ENCODE data around the gene ABHD15. TPM values are rescaled to one million over a fixed set of nuclear protein-coding genes. Genes with fewer than 3 reads are reported as not detected.
A peak's percentile ranks its signal among the peaks of the same experiment; 100 is the strongest.

The ABHD15 gene
- total and polyA plus RNA-seq, 9 of the 15 experiments (the other 6 are each of a cell fraction or from before 2014, with no cell fraction given), result 0.85 to 4.2 (median 2.1) TPM

GRCh38 chr17:29593591-29594518 lies 27.0 kb upstream of the ABHD15 start (continued):
- TF ChIP-seq TAF9B (IDR thresholded peaks at IDR 0.05; ENCODE audit: partially characterized antibody), result no peak
- no peak for TF ChIP-seq PML (IDR thresholded peaks at IDR 0.05; ENCODE audit: low read length)
- TF ChIP-seq MTA3 (IDR thresholded peaks at IDR 0.05; ENCODE audit: borderline replicate concordance), result no peak
- no peak for TF ChIP-seq GTF2E2 (tag; IDR thresholded peaks at IDR 0.05)
- TF ChIP-seq GABPB1 (CRISPR knock-in tag; IDR thresholded peaks at IDR 0.05), result peak; percentile 72
- TF ChIP-seq ZKSCAN3 (CRISPR knock-in tag; IDR thresholded peaks at IDR 0.05), result no peak
- no peak; the same call in none of the 2 replicates for TF ChIP-seq NKRF (IDR thresholded peaks at IDR 0.05; ENCODE audit: borderline replicate concordance)
- no peak for TF ChIP-seq ZNF316 (IDR thresholded peaks at IDR 0.05)
- TF ChIP-seq ID3 (CRISPR knock-in tag; IDR thresholded peaks at IDR 0.05), result no peak
- no peak for TF ChIP-seq ID3 (tag; IDR thresholded peaks at IDR 0.05)
- no peak for TF ChIP-seq ZNF239 (CRISPR knock-in tag; IDR thresholded peaks at IDR 0.05)
- TF ChIP-seq MECOM (CRISPR knock-in tag; IDR thresholded peaks at IDR 0.05), result 0 out of 2 replicates have a peak, but pooled peaks have one; percentile 30
- no peak for TF ChIP-seq SMARCA5 (IDR thresholded peaks at IDR 0.05)
- TF ChIP-seq RREB1 (CRISPR knock-in tag; IDR thresholded peaks at IDR 0.05), result no peak
- no peak for TF ChIP-seq HOMEZ (CRISPR knock-in tag; IDR thresholded peaks at IDR 0.05)
- no peak for TF ChIP-seq MCM5 (IDR thresholded peaks at IDR 0.05; ENCODE audit: low read depth)
- peak; percentile 93 for TF ChIP-seq FOXP1 (CRISPR knock-in tag; IDR thresholded peaks at IDR 0.05)
- TF ChIP-seq BRCA1 (IDR thresholded peaks at IDR 0.05), result no peak
- TF ChIP-seq BRCA1 (CRISPR knock-in tag; IDR thresholded peaks at IDR 0.05), result no peak
- no peak for TF ChIP-seq PTTG1 (tag; IDR thresholded peaks at IDR 0.05; ENCODE audit: low read depth)
